Mesendoderm (in vitro differentiated cells): ENCODE measurements around the gene AP4S1.
A peak's percentile ranks its signal among the peaks of the same experiment; 100 is the strongest.

Experiments
- DNase-seq: peaks from one replicate; pipeline ENCODE4 v3.0.0; 2013
- H2AK5ac ChIP-seq: 2 replicates; pipeline ENCODE4 v1.6.1; 2013; ENCODE audit warnings: low read length, inconsistent platforms
- H2BK120ac ChIP-seq: 2 replicates; pipeline ENCODE4 v1.6.1; 2013; ENCODE audit warnings: low read depth, mild to moderate bottlenecking, low read length, moderate library complexity, mixed read lengths
- H2BK15ac ChIP-seq: replicated peaks from 2 replicates; pipeline ENCODE4 v1.6.1; 2013; ENCODE audit warnings: low read depth, mild to moderate bottlenecking, moderate library complexity
- H2BK5ac ChIP-seq: 2 replicates; pipeline ENCODE4 v1.6.1; 2013; ENCODE audit warnings: low read length, inconsistent platforms
- H3K18ac ChIP-seq: 2 replicates; pipeline ENCODE4 v1.6.1; 2013; ENCODE audit warnings: mild to moderate bottlenecking, low read length, mixed read lengths
- H3K23ac ChIP-seq: one replicate; pipeline ENCODE4 v1.6.1; 2013; ENCODE audit warnings: low read length
- H3K27ac ChIP-seq: 2 replicates; pipeline ENCODE4 v1.5.1; 2013; ENCODE audit warnings: low read depth, mild to moderate bottlenecking, inconsistent platforms, low read length, moderate library complexity
- H3K27me3 ChIP-seq: 2 replicates; pipeline ENCODE4 v1.6.1; 2013; ENCODE audit warnings: low read length, control low read depth, mild to moderate bottlenecking, inconsistent platforms; ENCODE audit not compliant: insufficient read depth, poor library complexity
- H3K36me3 ChIP-seq: 2 replicates; pipeline ENCODE4 v1.6.1; 2013; ENCODE audit warnings: low read length, inconsistent platforms; ENCODE audit not compliant: control insufficient read depth, insufficient read depth
- H3K4ac ChIP-seq: one replicate; pipeline ENCODE4 v1.6.1; 2013; ENCODE audit warnings: low read depth, mild to moderate bottlenecking, low read length, moderate library complexity
- H3K4me1 ChIP-seq: 2 replicates; pipeline ENCODE4 v1.6.1; 2013; ENCODE audit warnings: low read depth, low read length, inconsistent platforms; ENCODE audit not compliant: control insufficient read depth
- H3K4me2 ChIP-seq: 2 replicates; pipeline ENCODE4 v1.6.1; 2013; ENCODE audit warnings: low read length
- H3K4me3 ChIP-seq: 2 replicates; pipeline ENCODE4 v1.5.1; 2013; ENCODE audit warnings: mild to moderate bottlenecking, low read length
- H3K56ac ChIP-seq: one replicate; pipeline ENCODE4 v1.6.1; 2013; ENCODE audit warnings: low read length
- H3K79me1 ChIP-seq: 2 replicates; pipeline ENCODE4 v1.6.1; 2013; ENCODE audit warnings: low read length, inconsistent platforms
- H3K79me2 ChIP-seq: 2 replicates; pipeline ENCODE4 v1.6.1; 2013; ENCODE audit warnings: mild to moderate bottlenecking, low read length; ENCODE audit not compliant: control insufficient read depth, insufficient read depth
- H3K9ac ChIP-seq: 2 replicates; pipeline ENCODE4 v1.6.1; 2013; ENCODE audit warnings: low read length, inconsistent platforms
- H4K5ac ChIP-seq: one replicate; pipeline ENCODE4 v1.6.1; 2013; ENCODE audit warnings: low read length
- H4K8ac ChIP-seq: one replicate; pipeline ENCODE4 v1.6.1; 2013; ENCODE audit warnings: low read depth, mild to moderate bottlenecking, control low read depth, low read length, moderate library complexity
- WGBS: extraction: QIAGEN DNeasy Blood & Tissue Kit; methylation state at CpG from one replicate; pipeline ENCODE4 v1.1.7; 2013; ENCODE audit warnings: low lambda C conversion rate, missing lambda C conversion rate; ENCODE audit not compliant: insufficient coverage; ENCODE audit errors: extremely low coverage; 5-methylcytosine and 5-hydroxymethylcytosine counted together

AP4S1 gene

DNA sequence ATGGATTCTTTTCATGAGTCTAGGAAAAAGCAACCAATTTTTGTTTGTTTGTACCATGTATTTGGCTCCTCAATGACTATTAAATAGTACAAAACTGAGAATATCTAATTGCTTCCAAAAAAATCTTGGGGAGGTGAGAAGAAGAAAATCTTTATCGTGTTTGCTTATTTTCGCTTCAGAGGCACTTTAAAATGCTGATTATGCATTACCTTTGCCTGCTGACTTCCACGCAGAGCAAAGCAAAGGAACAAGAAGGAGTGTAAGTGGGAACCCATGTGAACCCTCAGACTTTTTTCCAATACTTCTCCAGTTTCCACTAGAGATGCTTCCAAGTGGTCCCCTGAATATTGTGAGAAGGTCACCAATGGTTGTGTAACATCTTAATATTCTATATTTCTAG lies 43.9 kb downstream of the AP4S1 start:
- H2AK5ac ChIP-seq, result no peak overlapping the region
- no peak overlapping the region for H2BK120ac ChIP-seq
- H3K18ac ChIP-seq, result no peak overlapping the region
- no CpG with 5 or more reads among the region's 3 CpGs for WGBS
- no peaks in the 10 kb centered on the region for H3K27me3 ChIP-seq
- H3K4me2 ChIP-seq, result no peak overlapping the region
- H2BK5ac ChIP-seq, result no peak overlapping the region
- H3K79me1 ChIP-seq, result no peaks in the 10 kb centered on the region
- peaks cover 5% of the 10 kb centered on the region for H3K4me1 ChIP-seq
- no peak overlapping the region for H3K4me3 ChIP-seq
- H3K23ac ChIP-seq, result no peak overlapping the region
- H2BK15ac ChIP-seq, result no peak overlapping the region
- no peak overlapping the region for H3K4ac ChIP-seq
- no peak overlapping the region for H4K5ac ChIP-seq
- no peak overlapping the region for H4K8ac ChIP-seq
- H3K79me2 ChIP-seq, result no peaks in the 10 kb centered on the region
- DNase-seq, result no peak
- H3K36me3 ChIP-seq, result no peaks in the 10 kb centered on the region
- H3K27ac ChIP-seq, result no peak overlapping the region
- no peak overlapping the region for H3K9ac ChIP-seq
- H3K56ac ChIP-seq, result no peak overlapping the region

DNA sequence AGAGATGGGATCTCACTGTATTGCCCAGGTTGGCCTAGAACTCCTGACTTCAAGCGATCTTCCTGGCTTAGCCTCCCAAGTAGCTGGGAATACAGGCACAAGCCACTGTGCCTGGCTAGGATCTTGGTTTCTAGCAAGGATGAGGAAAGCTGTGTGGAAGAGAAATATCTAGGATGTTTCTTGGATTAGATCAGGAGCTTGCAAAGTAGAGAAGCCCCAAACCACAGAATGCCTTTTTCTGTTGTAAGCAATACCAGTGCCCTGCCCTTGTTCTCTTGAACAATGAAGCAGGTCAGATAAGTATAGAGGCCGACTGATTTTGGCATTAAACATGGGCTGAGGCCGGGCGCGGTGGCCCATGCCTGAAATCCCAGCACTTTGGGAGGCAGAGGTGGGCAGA lies 45.0 kb downstream of the AP4S1 start:
- no peak overlapping the region for H2AK5ac ChIP-seq
- H2BK5ac ChIP-seq, result no peak overlapping the region
- H3K18ac ChIP-seq, result peak overlapping the region; percentile 28
- no peak overlapping the region for H4K8ac ChIP-seq
- no peaks in the 10 kb centered on the region for H3K36me3 ChIP-seq
- H3K4me3 ChIP-seq, result no peak overlapping the region
- H3K4ac ChIP-seq, result no peak overlapping the region
- DNase-seq, result peak; percentile 91
- H3K56ac ChIP-seq, result no peak overlapping the region
- no peaks in the 10 kb centered on the region for H3K79me2 ChIP-seq
- no peak overlapping the region for H4K5ac ChIP-seq
- H3K27ac ChIP-seq, result no peak overlapping the region
- no peak overlapping the region for H2BK120ac ChIP-seq
- no peak overlapping the region for H3K9ac ChIP-seq
- peaks cover 2% of the 10 kb centered on the region for H3K4me1 ChIP-seq
- no peak overlapping the region for H3K23ac ChIP-seq
- no peaks in the 10 kb centered on the region for H3K27me3 ChIP-seq
- no peak overlapping the region for H3K4me2 ChIP-seq
- WGBS, result no CpG with 5 or more reads among the region's 5 CpGs
- no peak overlapping the region for H2BK15ac ChIP-seq
- no peaks in the 10 kb centered on the region for H3K79me1 ChIP-seq

DNA sequence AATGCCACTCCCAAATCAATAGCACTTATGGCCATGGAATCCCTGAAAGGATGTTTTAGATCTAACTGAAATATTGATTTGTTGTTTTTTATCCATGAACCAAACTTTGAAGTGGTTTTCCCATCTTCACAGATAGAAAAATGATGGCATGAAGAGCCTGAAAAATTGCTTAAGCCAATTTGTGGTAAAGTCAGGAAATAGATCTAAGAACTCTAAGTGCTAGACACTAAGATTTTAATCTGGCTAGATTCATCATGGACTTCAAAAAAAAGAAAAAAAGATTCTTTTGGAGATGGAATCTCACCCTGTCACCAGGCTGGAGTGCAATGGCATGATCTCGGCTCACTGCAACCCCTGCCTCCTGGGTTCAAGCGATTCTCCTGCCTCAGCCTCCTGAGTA lies 45.7 kb downstream of the AP4S1 start:
- Histone ChIP-seq H3K56ac (no peak overlapping the region), H3K4me2 (no peak overlapping the region), H4K5ac (no peak overlapping the region), H3K4me1 (peaks cover 2% of the 10 kb centered on the region), H2BK120ac (no peak overlapping the region), H3K27me3 (no peaks in the 10 kb centered on the region), H4K8ac (no peak overlapping the region), H2BK15ac (no peak overlapping the region), H3K79me2 (no peaks in the 10 kb centered on the region), H3K4ac (no peak overlapping the region), H3K23ac (no peak overlapping the region), H2BK5ac (no peak overlapping the region), H3K9ac (no peak overlapping the region), H3K18ac (no peak overlapping the region), H3K79me1 (no peaks in the 10 kb centered on the region), H3K27ac (no peak overlapping the region), H3K36me3 (no peaks in the 10 kb centered on the region), H2AK5ac (no peak overlapping the region), H3K4me3 (no peak overlapping the region)
- WGBS, result no CpG with 5 or more reads among the region's 2 CpGs
- no peak for DNase-seq

DNA sequence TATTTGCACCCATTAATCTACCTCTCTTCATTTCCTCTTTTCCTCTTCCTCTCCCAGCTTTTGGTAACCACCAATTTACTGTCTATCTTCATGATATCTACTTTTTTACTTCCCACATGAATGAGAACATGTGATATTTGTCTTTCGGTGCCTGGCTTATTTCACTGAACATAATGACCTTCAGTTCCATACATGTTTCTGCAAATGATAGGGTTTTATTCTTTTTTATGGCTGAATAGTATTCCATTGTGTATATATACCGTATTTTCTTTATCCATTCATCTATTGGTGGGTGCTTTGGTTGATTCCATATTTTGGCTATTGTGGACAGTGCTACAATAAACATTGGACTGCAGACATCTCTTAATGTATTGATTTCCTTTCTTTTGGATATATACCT lies 49.7 kb downstream of the AP4S1 start:
- no peaks in the 10 kb centered on the region for H3K79me1 ChIP-seq
- no peak overlapping the region for H4K5ac ChIP-seq
- no peak overlapping the region for H4K8ac ChIP-seq
- no peak overlapping the region for H3K23ac ChIP-seq
- H2BK15ac ChIP-seq, result no peak overlapping the region
- H3K4me2 ChIP-seq, result no peak overlapping the region
- no CpG with 5 or more reads among the region's 2 CpGs for WGBS
- H2BK5ac ChIP-seq, result no peak overlapping the region
- no peak overlapping the region for H3K56ac ChIP-seq
- no peak overlapping the region for H3K9ac ChIP-seq
- H2AK5ac ChIP-seq, result no peak overlapping the region
- H3K4me1 ChIP-seq, result no peaks in the 10 kb centered on the region
- no peak overlapping the region for H2BK120ac ChIP-seq
- no peak for DNase-seq
- H3K79me2 ChIP-seq, result no peaks in the 10 kb centered on the region
- no peak overlapping the region for H3K27ac ChIP-seq
- H3K27me3 ChIP-seq, result no peaks in the 10 kb centered on the region
- H3K4me3 ChIP-seq, result no peak overlapping the region
- H3K36me3 ChIP-seq, result no peaks in the 10 kb centered on the region
- H3K4ac ChIP-seq, result no peak overlapping the region
- H3K18ac ChIP-seq, result no peak overlapping the region

DNA sequence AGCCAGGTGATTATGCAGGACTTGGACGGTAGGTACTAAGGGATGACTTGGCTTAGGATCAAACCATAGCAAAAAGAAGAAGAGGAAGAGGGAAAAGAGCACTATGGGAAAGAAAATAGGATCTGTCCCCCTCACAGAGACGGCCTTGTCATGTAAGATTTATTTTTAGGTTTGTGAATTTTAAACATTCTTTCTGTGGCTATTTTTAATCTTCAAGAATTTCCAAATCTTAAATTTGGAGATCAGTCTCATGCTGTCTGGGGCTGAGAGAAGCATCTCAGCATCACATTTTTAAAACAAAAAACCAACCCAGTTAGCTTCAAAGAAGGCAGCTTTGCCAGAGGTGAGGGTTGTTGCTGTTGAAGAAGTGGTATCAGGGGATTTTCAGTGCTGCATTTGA lies 53.3 kb downstream of the AP4S1 start:
- WGBS, result no CpG with 5 or more reads among the region's 2 CpGs
- Histone ChIP-seq H3K4ac (no peak overlapping the region), H2BK15ac (no peak overlapping the region), H3K27me3 (no peaks in the 10 kb centered on the region), H3K79me2 (no peaks in the 10 kb centered on the region), H3K4me3 (no peak overlapping the region), H3K9ac (no peak overlapping the region), H2BK5ac (no peak overlapping the region), H3K23ac (no peak overlapping the region), H3K79me1 (no peaks in the 10 kb centered on the region), H3K27ac (no peak overlapping the region), H3K18ac (no peak overlapping the region), H3K36me3 (no peaks in the 10 kb centered on the region), H4K5ac (no peak overlapping the region), H2AK5ac (no peak overlapping the region), H3K4me2 (no peak overlapping the region), H2BK120ac (no peak overlapping the region), H4K8ac (no peak overlapping the region), H3K56ac (no peak overlapping the region), H3K4me1 (no peaks in the 10 kb centered on the region)
- DNase-seq, result no peak

DNA sequence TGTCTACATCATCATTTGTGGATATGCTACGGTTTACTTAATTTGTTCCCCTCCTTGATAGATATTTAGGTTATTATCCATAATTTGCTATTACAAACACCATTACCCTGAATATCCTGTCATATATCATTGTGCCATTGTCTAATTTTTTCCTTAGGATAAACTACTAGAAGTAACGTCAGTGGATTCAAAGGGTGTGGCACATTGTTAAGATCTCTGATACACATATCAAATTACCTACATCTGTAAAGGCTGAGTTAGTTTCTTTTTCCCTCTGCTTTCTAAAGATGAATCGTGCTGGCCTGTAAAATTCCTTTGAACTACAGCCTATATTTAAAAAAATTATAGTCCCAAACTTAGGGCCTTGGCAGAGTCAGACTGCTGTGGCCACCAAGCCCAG lies 54.6 kb downstream of the AP4S1 start:
- no peak for DNase-seq

More for the DNA sequence above, 54.6 kb downstream of the AP4S1 start:
- no peaks in the 10 kb centered on the region for H3K36me3 ChIP-seq
- H2BK5ac ChIP-seq, result no peak overlapping the region
- H4K5ac ChIP-seq, result no peak overlapping the region
- no peaks in the 10 kb centered on the region for H3K79me1 ChIP-seq
- no peaks in the 10 kb centered on the region for H3K27me3 ChIP-seq
- no peak overlapping the region for H2AK5ac ChIP-seq
- H2BK15ac ChIP-seq, result no peak overlapping the region
- no peak overlapping the region for H2BK120ac ChIP-seq
- H3K4me3 ChIP-seq, result no peak overlapping the region
- no peak overlapping the region for H3K27ac ChIP-seq
- no peaks in the 10 kb centered on the region for H3K79me2 ChIP-seq
- H3K4ac ChIP-seq, result no peak overlapping the region
- H4K8ac ChIP-seq, result no peak overlapping the region
- no peak overlapping the region for H3K56ac ChIP-seq
- no peak overlapping the region for H3K23ac ChIP-seq
- no peak overlapping the region for H3K9ac ChIP-seq
- no CpG with 5 or more reads among the region's 3 CpGs for WGBS
- no peaks in the 10 kb centered on the region for H3K4me1 ChIP-seq
- H3K4me2 ChIP-seq, result no peak overlapping the region
- H3K18ac ChIP-seq, result no peak overlapping the region
